Measurements from ENCODE around the gene PRDX6. TPM values are rescaled to one million over a fixed set of nuclear protein-coding genes. Genes with fewer than 3 reads are reported as not detected.

PRDX6 gene
- total and polyA plus RNA-seq, 2 of the 8 experiments (the other 6 are each of a cell fraction or from before 2014, with no cell fraction given) = 348 to 677 TPM

GRCh38 chr1:173489149-173489600 lies 12.0 kb downstream of the PRDX6 start:
- peaks cover 0 to 3% (median 1%) of the 10 kb centered on the region in 4 experiments; a peak in 2 of 7 replicates for H3K4me1 ChIP-seq (replicated peaks in 1 of 4; ENCODE audit: control insufficient read depth in 3 of 4, insufficient read depth in 4 of 4, low read length in 3 of 4)
- H2BK15ac ChIP-seq (ENCODE audit: low read length) = no peak overlapping the region
- H2BK5ac ChIP-seq (ENCODE audit: low read depth, low read length) = no peak overlapping the region
- FAIRE-seq (peak; percentile 63), DNase-seq (ENCODE audit: low read depth in 1 of 2, low spot score in 2 of 2) (no peak)
- H3K56ac ChIP-seq (replicated peaks; ENCODE audit: insufficient read length, low read depth, low read length) = no peak overlapping the region
- H3K23me2 ChIP-seq (ENCODE audit: low read depth, low read length) = no peaks in the 10 kb centered on the region
- H3K9ac ChIP-seq (replicated peaks in 1 of 4; ENCODE audit: extremely low read depth in 1 of 4, low read depth in 3 of 4, low read length in 3 of 4) = no peak overlapping the region
- peaks cover 26 to 71% (median 46%) of the 10 kb centered on the region in 4 experiments for H3K36me3 ChIP-seq (ENCODE audit: control insufficient read depth in 2 of 4, insufficient read depth in 4 of 4, low read length in 3 of 4)
- H4K91ac ChIP-seq (replicated peaks; ENCODE audit: insufficient read length, low read length) = no peak overlapping the region
- peaks cover 19% of the 10 kb centered on the region in 2 experiments; a peak in 2 of 4 replicates for H3K9me3 ChIP-seq (ENCODE audit: insufficient read depth in 2 of 2, low read depth in 1 of 2, low read length in 1 of 2)
- POLR2A ChIA-PET (ENCODE audit: partially characterized antibody) = interaction anchor here (1.1 to 4.9 kb wide), 5 partner anchors 12 to 114 kb away, joined by 3 to 53 read pairs (median 4); partner anchors contain the start of genes PRDX6 and SLC9C2
- no peaks in the 10 kb centered on the region for H3K27me3 ChIP-seq (replicated peaks in 1 of 4; ENCODE audit: control insufficient read depth in 3 of 4, extremely low read depth in 1 of 4, insufficient read depth in 3 of 4, low read length in 3 of 4)
- no peak overlapping the region for H2BK20ac ChIP-seq (ENCODE audit: low read length)
- H3K79me2 ChIP-seq (ENCODE audit: control insufficient read depth in 1 of 2, insufficient read depth in 2 of 2, low read length in 2 of 2) = 0 out of 4 replicates have a peak, but pooled peaks cover 0 to 2% of the 10 kb centered on the region in 2 experiments
- H3K18ac ChIP-seq (ENCODE audit: extremely low read depth, low read length) = no peak overlapping the region
- H3K14ac ChIP-seq (ENCODE audit: insufficient read length) = no peak overlapping the region
- H2BK12ac ChIP-seq (ENCODE audit: low read depth, low read length) = no peak overlapping the region
- H2AK5ac ChIP-seq (ENCODE audit: low read depth, low read length) = no peak overlapping the region
- no peak overlapping the region for H3K4me2 ChIP-seq (ENCODE audit: insufficient read depth in 1 of 2, low read depth in 2 of 2, low read length in 2 of 2)
- no peaks in the 10 kb centered on the region for H3K79me1 ChIP-seq (ENCODE audit: low read depth, low read length)
- H3K4ac ChIP-seq (replicated peaks; ENCODE audit: insufficient read length, low read depth, low read length) = no peak overlapping the region
- H3K23ac ChIP-seq (ENCODE audit: insufficient read length) = no peak overlapping the region
- H4K5ac ChIP-seq (ENCODE audit: insufficient read length, low read depth, low read length) = no peak overlapping the region
- no peak overlapping the region for H3K27ac ChIP-seq (ENCODE audit: low read depth, low read length)
- no peaks in the 10 kb centered on the region for H4K20me1 ChIP-seq (replicated peaks in 1 of 2; ENCODE audit: control insufficient read depth in 1 of 2, insufficient read depth in 2 of 2, low read length in 2 of 2)
- H3K4me3 ChIP-seq (ENCODE audit: extremely low read depth in 1 of 4, insufficient read depth in 2 of 4, low read depth in 3 of 4, low read length in 4 of 4) = no peak overlapping the region
- CTCF ChIA-PET (ENCODE audit: partially characterized antibody) = interaction anchor here (1.2 to 4.4 kb wide), 5 partner anchors 11 to 60 kb away, joined by 3 to 16 read pairs (median 4); no protein-coding TSS in a partner anchor
- no peak overlapping the region for H4K8ac ChIP-seq (ENCODE audit: extremely low read depth, insufficient read depth, low read length)
- 91% methylated on average over 5 of the region's 5 CpGs; no CpG with 5 or more reads in 1 of the 2 experiments for WGBS, 2 experiments (ENCODE audit: extremely low coverage in 1 of 2, insufficient coverage in 1 of 2, insufficient read length in 1 of 2, insufficient replicate concordance in 2 of 2, low coverage in 1 of 2, low lambda C conversion rate in 2 of 2, missing lambda C conversion rate in 1 of 2)
- H2AFZ ChIP-seq (ENCODE audit: low read length) = no peak overlapping the region
- H2BK120ac ChIP-seq (replicated peaks; ENCODE audit: low read depth, low read length) = no peak overlapping the region
- TF ChIP-seq RBBP5 (IDR thresholded peaks at IDR 0.05; ENCODE audit: borderline replicate concordance, low read depth, low read length) (no peak), ATF2 (IDR thresholded peaks at IDR 0.05; ENCODE audit: low read length) (no peak), CEBPB (IDR thresholded peaks at IDR 0.05; ENCODE audit: low read depth, low read length) (no peak), POLR2A (IDR thresholded peaks at IDR 0.05; ENCODE audit: control extremely low read depth in 1 of 2, low read depth in 2 of 2, low read length in 2 of 2) (peak in 1 of 2 experiments; percentile 89; a peak in 2 of 3 replicates), USF2 (IDR thresholded peaks at IDR 0.05; ENCODE audit: low read length) (0 out of 2 replicates have a peak, but pooled peaks have one; percentile 41), CTCF (IDR thresholded peaks at IDR 0.05; ENCODE audit: control extremely low read depth in 1 of 3, insufficient read depth in 1 of 3, low read depth in 1 of 3, low read length in 3 of 3) (peak in 1 of 3 experiments; percentile 45; a peak in 2 of 4 replicates), KDM5A (IDR thresholded peaks at IDR 0.05; ENCODE audit: low read length) (no peak), TBP (IDR thresholded peaks at IDR 0.05; ENCODE audit: low read depth, low read length) (no peak)

All from H1 (cell line).